VCaP (cell line): Measurements from ENCODE around the gene CMC4.

Source experiments
- H3K27ac ChIP-seq: fragments of 450-650 bp; 2 replicates; pipeline ENCODE4 v1.5.1; 2017
- TF ChIP-seq, protein P1 (sequence below): fragments of 450-650 bp; conservative IDR thresholded peaks from 2 replicates; pipeline ENCODE4 v1.5.1; 2017; ENCODE audit warnings: mild to moderate bottlenecking, moderate library complexity

CMC4 gene

GRCh38 chrX:155065035-155065734, 5.8 kb downstream of the CMC4 start:
- TF ChIP-seq, protein P1, sequence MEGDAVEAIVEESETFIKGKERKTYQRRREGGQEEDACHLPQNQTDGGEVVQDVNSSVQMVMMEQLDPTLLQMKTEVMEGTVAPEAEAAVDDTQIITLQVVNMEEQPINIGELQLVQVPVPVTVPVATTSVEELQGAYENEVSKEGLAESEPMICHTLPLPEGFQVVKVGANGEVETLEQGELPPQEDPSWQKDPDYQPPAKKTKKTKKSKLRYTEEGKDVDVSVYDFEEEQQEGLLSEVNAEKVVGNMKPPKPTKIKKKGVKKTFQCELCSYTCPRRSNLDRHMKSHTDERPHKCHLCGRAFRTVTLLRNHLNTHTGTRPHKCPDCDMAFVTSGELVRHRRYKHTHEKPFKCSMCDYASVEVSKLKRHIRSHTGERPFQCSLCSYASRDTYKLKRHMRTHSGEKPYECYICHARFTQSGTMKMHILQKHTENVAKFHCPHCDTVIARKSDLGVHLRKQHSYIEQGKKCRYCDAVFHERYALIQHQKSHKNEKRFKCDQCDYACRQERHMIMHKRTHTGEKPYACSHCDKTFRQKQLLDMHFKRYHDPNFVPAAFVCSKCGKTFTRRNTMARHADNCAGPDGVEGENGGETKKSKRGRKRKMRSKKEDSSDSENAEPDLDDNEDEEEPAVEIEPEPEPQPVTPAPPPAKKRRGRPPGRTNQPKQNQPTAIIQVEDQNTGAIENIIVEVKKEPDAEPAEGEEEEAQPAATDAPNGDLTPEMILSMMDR = no peak
- H3K27ac ChIP-seq = no peak overlapping the region

DNA sequence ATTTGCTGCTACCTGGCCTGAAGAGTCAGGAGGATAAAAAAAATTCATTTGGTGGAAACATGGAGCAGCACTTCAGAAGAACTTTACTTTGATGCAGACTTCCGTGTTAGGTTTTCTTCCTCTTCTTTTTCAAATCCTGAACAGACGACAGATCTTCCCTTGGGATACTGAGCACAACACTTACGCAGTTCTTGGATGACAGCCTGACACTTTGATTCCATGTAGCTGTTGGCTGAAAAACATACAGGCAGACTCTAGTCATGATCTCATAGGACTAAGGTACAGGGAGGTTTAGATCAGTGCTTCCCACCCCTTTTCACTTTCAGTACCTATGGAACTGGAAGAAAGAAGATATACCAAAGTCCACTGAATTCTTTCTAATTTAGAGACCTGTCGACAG, 9.2 kb downstream of the CMC4 start:
- H3K27ac ChIP-seq = no peak overlapping the region
- TF ChIP-seq, protein P1 = no peak

DNA sequence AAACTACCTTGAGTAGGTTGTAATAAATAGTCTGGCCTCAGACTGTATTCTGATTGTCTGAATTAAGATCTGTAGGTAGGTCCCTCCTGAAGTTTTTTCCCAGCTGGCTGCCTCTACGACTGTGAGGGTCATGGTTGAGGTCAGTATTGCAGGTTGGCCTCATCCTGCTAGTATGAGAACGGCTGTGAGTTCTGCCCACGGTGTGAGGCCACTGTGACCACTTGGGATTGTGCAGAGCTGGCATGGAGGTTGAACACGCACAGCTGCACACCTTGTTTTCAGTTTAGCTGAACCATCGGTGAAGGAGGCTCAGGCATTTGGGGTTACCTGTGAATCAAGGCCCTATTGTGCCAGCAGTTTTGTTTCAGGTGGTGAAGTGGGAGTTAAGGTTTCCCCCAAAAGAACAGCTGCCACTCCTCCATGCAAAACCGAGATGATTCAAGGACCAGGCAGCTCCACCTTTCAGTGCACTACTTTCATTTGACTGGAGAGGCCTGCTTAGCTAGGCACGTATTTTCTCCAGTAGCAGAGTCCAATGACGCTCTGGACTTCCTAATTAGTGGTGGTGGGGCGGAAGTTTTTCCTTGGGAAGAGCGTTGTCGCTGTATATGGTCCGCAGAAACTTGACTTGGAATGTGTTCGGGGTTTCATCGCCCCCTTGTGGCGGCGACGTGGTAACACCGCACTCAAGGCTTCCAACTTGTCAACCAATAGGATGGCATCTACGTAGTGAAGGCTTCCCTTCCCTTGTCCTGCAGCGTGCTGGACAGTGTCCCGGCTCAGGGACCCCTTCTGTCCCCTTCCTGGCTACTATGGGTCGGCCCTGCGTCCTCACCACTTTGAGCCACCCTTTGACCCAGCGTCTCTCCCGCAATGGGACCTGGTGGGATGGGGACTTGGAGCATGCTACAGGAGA, 13.8 kb downstream of the CMC4 start:
- no peak overlapping the region for H3K27ac ChIP-seq
- TF ChIP-seq, protein P1 = peak; percentile 77

GRCh38 chrX:155056471-155056870, 14.5 kb downstream of the CMC4 start:
- no peak overlapping the region for H3K27ac ChIP-seq
- TF ChIP-seq, protein P1 = no peak

DNA sequence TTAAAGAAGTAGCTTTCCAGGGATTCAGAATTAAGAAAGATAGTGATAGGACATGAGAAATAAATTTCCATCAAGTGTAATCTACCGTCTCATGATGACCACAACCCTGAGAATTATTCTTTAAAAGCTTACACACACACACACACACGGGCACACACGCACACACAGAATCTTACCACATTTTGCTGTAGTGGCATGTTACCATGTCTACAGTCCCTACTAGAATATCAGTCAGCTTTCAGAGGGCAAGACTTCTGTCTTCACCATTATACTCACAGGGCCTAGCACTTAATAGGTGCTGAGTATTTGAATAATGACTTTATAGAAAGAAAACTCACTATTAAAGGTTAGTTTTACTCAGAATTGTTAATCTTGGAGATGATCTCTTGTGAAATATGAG, 15.4 kb downstream of the CMC4 start:
- TF ChIP-seq, protein P1 = no peak
- no peak overlapping the region for H3K27ac ChIP-seq

DNA sequence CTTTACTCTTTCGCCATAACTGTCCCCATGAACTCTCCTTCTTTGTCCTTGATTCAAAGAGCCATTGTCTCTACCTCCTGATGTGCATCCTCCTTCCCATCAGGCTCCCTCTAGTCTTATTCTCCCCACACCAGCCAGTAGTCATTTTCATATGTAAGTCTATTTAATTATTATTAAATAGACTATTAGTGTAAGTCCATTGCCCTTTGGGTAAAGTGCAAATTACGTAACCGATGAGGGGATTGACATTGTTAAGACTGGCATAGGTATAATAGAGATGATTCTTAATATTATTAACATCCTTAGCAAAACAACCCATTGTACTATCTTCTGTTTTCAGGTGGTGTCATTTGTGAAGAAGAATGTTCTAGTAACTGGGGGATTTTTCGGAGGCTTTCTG, 16.7 kb downstream of the CMC4 start:
- H3K27ac ChIP-seq = no peak overlapping the region
- TF ChIP-seq, protein P1 = no peak

DNA sequence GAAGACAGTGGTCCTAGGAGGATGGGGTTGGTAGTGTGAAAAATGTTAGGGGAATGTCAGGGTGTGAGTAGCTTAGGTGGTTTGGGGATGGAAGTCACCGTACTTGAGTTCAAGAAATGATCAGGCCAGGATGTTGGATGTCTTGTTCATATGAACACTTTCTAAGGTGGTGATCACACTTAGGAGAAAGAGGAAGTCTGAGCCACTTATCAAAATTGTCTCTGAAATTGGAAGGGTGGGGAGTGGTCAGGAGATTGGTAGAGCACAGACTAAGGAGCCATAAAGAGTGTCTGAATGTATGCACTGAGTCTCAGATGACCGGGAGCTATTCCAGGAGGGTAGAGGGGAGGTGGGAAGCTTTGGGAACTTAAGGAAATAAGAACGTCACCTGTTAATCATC, 17.3 kb downstream of the CMC4 start:
- H3K27ac ChIP-seq = no peak overlapping the region
- TF ChIP-seq, protein P1 = no peak
